Measurements from ENCODE around the gene SPTBN4. TPM values are rescaled to one million over a fixed set of nuclear protein-coding genes. Genes with fewer than 3 reads are reported as not detected.

Gene SPTBN4
- total and polyA plus RNA-seq, 10 of the 15 experiments (the other 5 are each of a cell fraction or from before 2014, with no cell fraction given) = 0.04 to 1.1 (median 0.34) TPM; not detected in 1

DNA sequence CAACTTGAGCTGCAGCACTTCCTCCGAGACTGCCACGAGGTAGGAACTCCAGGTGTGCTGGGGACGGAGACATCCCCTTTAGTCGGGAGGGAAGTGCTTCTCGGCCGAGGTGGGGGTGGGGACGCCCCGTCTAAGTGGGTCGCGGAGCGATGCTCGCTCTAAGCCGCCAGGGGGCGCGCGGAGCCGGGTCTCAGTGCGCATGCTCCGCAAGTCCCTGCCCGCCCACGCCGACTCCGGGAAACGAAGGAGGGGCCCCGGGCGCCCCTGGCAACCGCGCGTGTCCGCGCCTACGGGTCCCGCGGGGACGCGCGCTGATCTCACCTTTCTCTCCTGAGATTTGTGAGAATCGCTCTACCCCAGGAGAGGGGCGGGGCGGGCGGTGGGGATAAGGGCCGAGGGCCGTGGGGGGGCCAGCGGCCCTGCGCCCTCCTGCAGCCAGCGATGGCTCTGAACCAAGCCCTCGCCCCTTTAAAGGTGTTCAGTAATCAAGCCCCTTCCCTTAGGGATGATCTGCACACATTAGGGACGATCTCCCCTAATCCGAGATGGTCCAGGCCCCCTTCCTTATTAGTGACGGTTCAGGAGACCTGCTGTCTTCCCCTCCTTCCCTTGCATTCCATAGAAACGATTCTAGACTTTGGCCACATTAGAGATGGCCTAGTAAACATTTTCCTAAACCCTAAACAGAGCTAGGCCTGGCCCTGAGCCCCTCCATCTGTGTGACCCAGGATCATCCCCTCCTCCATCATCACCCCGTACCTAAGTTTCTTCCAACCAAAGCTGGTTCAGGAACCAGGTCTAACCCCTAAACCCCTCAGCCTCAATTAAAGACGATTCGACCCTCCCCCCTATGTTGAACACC lies 62.5 kb downstream of the SPTBN4 start (continued):
- TF ChIP-seq CREB1 (IDR thresholded peaks at IDR 0.05; ENCODE audit: low read depth) = 0 out of 2 replicates have a peak, but pooled peaks have one; percentile 43
- peak; percentile 65 for TF ChIP-seq SP1 (IDR thresholded peaks at IDR 0.05; ENCODE audit: low read depth, low read length)
- TF ChIP-seq SMC3 (IDR thresholded peaks at IDR 0.05; ENCODE audit: borderline replicate concordance, low read length) = peak; percentile 81
- 0 out of 2 replicates have a peak, but pooled peaks have one; percentile 39 for TF ChIP-seq TCF12 (IDR thresholded peaks at IDR 0.05; ENCODE audit: low read depth, low read length)
- no peak for TF ChIP-seq CBX3 (IDR thresholded peaks at IDR 0.05; ENCODE audit: borderline replicate concordance, low read depth)
- TF ChIP-seq IRF4 (IDR thresholded peaks at IDR 0.05; ENCODE audit: low read depth, low read length) = 0 out of 2 replicates have a peak, but pooled peaks have one; percentile 18
- TF ChIP-seq MXI1 (IDR thresholded peaks at IDR 0.05; ENCODE audit: low read depth, low read length) = peak; percentile 85
- TF ChIP-seq SUPT20H (IDR thresholded peaks at IDR 0.05; ENCODE audit: borderline replicate concordance, control insufficient read depth, low read depth, low read length) = no peak
- no peak for TF ChIP-seq POLR2A (IDR thresholded peaks at IDR 0.05; ENCODE audit: low read depth, low read length)
- TF ChIP-seq, protein P1, sequence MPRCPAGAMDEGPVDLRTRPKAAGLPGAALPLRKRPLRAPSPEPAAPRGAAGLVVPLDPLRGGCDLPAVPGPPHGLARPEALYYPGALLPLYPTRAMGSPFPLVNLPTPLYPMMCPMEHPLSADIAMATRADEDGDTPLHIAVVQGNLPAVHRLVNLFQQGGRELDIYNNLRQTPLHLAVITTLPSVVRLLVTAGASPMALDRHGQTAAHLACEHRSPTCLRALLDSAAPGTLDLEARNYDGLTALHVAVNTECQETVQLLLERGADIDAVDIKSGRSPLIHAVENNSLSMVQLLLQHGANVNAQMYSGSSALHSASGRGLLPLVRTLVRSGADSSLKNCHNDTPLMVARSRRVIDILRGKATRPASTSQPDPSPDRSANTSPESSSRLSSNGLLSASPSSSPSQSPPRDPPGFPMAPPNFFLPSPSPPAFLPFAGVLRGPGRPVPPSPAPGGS (IDR thresholded peaks at IDR 0.05; ENCODE audit: borderline replicate concordance, insufficient read depth, low read depth, low read length, poor library complexity, severe bottlenecking) = no peak
- TF ChIP-seq NFYB (IDR thresholded peaks at IDR 0.05; ENCODE audit: insufficient read depth, low read depth, low read length) = no peak
- peak; percentile 59; the same call in 1 of the 2 replicates for TF ChIP-seq DPF2 (IDR thresholded peaks at IDR 0.05)
- 0 out of 2 replicates have a peak, but pooled peaks have one; percentile 44 for TF ChIP-seq YY1 (IDR thresholded peaks at IDR 0.05; ENCODE audit: low read depth, low read length)
